Measurements from ENCODE around the gene COMMD9.

DNA sequence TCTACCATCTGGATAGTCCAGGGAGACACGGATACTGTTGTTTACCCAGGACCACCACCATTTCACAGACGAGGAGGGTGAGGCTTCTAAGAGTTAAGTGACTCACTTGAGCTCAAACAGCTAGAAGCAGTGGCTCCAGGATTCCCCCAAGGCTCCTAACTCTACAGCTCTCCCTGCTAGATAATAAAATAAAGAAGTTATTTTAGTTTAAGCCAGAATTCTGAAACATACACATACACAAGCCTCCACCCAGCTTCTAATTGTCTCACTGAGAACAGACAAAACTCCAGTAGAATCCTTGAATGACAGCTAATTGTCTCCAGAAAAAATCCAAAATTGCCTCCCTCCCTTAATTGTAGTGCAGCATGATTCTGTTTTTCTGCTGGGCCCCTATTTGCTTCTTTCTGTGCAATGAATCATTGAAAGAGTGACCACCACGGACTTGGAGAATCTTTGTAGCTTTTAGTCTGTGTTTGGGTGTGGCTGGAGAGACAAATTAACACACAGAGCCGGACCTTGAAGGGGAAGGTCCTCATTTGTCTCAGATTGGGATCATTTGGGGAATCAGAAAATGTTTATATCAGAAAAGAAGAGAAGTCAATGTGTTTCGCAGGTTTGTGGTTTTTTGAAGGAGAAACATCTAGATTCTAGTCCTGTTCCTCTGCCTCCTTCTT is 64.9 kb downstream of the COMMD9 start:
- TF ChIP-seq, protein P1, sequence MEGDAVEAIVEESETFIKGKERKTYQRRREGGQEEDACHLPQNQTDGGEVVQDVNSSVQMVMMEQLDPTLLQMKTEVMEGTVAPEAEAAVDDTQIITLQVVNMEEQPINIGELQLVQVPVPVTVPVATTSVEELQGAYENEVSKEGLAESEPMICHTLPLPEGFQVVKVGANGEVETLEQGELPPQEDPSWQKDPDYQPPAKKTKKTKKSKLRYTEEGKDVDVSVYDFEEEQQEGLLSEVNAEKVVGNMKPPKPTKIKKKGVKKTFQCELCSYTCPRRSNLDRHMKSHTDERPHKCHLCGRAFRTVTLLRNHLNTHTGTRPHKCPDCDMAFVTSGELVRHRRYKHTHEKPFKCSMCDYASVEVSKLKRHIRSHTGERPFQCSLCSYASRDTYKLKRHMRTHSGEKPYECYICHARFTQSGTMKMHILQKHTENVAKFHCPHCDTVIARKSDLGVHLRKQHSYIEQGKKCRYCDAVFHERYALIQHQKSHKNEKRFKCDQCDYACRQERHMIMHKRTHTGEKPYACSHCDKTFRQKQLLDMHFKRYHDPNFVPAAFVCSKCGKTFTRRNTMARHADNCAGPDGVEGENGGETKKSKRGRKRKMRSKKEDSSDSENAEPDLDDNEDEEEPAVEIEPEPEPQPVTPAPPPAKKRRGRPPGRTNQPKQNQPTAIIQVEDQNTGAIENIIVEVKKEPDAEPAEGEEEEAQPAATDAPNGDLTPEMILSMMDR (conservative IDR thresholded peaks at IDR 0.05) = no peak
- no peak for TF ChIP-seq ZFX (IDR thresholded peaks at IDR 0.05)
